ENCODE results near the gene NDUFV3. TPM values are rescaled to one million over a fixed set of nuclear protein-coding genes. Genes with fewer than 3 reads are reported as not detected.
"Not testable (repeated sequence)": the region's sequence is repeated elsewhere in the genome, so short reads cannot be mapped to it uniquely, and the experiment has no call there.

NDUFV3 gene
- total RNA-seq, 4 donors from 2014 or later: 53.6 to 79.1 (median 72.1) TPM

DNA sequence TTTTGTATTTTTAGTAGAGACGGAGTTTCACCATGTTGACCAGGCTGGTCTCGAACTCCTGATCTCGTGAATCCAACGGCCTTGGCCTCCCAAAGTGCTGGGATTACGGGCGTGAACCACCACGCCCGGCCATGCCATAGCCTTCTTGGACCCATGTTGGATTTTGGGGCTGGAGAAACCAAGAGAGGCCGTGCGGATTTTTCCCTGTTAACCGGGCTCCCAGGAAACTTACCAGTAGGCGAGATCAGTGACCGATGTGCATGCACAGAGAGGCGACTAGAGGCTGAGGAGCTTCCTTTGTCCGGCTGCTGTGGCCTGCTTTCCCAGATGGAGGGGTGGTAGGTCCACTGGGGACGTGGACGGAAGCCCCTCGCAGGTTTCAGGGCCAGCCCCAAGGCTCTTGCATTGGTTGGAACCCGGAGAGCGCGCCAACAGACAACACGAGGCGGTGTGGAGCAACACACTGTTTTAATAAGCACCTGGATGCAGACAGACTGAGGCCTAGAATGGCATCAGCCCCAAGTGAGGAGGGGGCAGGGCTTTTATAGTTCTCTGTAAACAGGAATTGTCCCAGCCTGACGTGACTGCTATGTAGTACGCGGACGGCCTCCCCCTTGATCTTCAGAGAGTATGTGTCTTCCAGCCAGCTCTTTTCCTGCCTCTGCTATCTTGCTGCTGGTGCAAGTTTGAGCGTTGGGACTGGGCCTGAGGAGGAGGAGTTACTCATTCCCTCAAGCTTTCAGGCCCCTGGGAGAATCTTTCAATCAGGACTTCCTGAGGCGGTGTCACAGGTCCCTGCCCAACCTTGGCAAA lies 32.2 kb downstream of the NDUFV3 start, which contains the start of gene ERVH48-1:
ERVH48-1 (minus strand) TSS at position 517 of the 813 bp plus-strand sequence. CDS start 6,624 bp downstream, outside the sequence.
- 67 to 87% methylated on average over 6 to 9 of the region's 29 CpGs for WGBS, 2 donors (ENCODE audit: low coverage in 1 of 2)
- Histone ChIP-seq H3K4me3 (no peak within 1 kb of the TSS), H3K4me1 (peaks cover 0 to 12% (median 0%) of the 10 kb centered on the region in 3 donors), H3K27ac (no peak within 1 kb of the TSS), H3K36me3 (no peaks in the 10 kb centered on the region), H3K9me3 (no peaks in the 10 kb centered on the region), H3K27me3 (no peaks in the 10 kb centered on the region)
- ATAC-seq: no peak
- TF ChIP-seq POLR2AphosphoS5 (IDR thresholded peaks at IDR 0.05) (no peak), POLR2A (IDR thresholded peaks at IDR 0.05) (no peak), EP300 (IDR thresholded peaks at IDR 0.05) (no peak)
- TF ChIP-seq, protein P1, sequence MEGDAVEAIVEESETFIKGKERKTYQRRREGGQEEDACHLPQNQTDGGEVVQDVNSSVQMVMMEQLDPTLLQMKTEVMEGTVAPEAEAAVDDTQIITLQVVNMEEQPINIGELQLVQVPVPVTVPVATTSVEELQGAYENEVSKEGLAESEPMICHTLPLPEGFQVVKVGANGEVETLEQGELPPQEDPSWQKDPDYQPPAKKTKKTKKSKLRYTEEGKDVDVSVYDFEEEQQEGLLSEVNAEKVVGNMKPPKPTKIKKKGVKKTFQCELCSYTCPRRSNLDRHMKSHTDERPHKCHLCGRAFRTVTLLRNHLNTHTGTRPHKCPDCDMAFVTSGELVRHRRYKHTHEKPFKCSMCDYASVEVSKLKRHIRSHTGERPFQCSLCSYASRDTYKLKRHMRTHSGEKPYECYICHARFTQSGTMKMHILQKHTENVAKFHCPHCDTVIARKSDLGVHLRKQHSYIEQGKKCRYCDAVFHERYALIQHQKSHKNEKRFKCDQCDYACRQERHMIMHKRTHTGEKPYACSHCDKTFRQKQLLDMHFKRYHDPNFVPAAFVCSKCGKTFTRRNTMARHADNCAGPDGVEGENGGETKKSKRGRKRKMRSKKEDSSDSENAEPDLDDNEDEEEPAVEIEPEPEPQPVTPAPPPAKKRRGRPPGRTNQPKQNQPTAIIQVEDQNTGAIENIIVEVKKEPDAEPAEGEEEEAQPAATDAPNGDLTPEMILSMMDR (IDR thresholded peaks at IDR 0.05): no peak

DNA sequence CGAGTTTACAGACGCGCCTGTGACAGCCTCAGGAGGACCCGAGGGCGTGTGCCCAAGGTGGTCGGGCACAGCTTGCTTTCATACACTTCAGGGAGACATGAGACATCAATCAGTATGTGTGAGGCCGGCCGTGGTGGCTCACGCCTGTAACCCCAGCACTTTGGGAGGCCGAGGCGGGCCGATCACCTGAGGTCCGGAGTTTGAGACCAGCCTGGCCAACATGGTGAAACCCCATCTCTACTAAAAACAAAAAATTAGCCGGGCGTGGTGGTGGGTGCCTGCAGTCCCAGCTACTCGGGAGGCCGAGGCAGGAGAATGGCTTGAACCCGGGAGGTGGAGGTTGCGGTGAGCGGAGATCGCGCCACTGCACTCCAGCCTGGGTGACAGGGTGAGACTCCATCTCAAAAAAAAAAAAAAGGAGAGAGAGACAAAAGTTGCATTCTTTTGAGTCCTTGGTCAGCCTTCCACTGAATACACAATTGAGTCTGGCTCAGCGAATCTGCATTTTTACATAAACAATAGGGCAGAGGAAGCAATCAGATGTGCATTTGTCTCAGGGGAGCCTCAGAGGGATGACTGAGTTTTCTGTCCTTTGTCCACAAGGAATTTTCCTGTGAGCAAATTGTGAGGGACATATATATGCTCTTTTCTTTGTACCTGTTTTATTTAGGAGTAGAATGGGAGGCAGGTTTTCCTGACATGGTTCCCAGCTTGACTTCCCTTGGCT lies 34.5 kb downstream of the NDUFV3 start:
- not testable (repeated sequence) for H3K27me3 ChIP-seq, H3K27ac ChIP-seq, H3K4me3 ChIP-seq, H3K36me3 ChIP-seq, H3K9me3 ChIP-seq, ATAC-seq
- H3K4me1 ChIP-seq: peaks cover 0 to 12% (median 0%) of the 10 kb centered on the region in 3 donors
- WGBS, 2 donors (ENCODE audit: low coverage in 1 of 2): 88 to 91% methylated on average over 6 to 12 of the region's 23 CpGs

DNA sequence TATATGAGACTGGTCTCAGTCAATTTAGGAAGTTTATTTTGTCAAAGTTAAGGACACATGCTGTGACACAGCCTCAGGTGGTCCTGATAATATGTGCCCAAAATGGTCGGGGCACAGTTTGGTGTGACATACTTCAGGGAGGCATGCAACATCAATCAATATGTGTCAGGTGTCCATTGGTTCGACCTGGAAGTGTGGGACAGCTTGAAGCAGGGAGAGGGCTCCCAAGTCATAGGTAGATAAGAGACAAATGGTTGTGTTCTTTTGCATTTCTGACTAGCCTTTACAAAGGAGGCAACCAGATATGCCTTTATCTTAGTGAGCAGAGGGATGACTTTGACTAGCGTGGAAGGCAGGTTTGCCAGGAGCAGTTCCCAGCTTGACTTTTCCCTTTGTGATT lies 36.9 kb downstream of the NDUFV3 start:
- ATAC-seq: no peak
- Histone ChIP-seq H3K4me1 (no peaks in the 10 kb centered on the region), H3K27ac (no peak overlapping the region), H3K4me3 (no peak overlapping the region), H3K36me3 (no peaks in the 10 kb centered on the region), H3K9me3 (no peaks in the 10 kb centered on the region), H3K27me3 (no peaks in the 10 kb centered on the region)
- no peak for TF ChIP-seq POLR2AphosphoS5 (IDR thresholded peaks at IDR 0.05)
- WGBS, 2 donors (ENCODE audit: low coverage in 1 of 2): 66 to 77% methylated on average over 3 of the region's 3 CpGs

DNA sequence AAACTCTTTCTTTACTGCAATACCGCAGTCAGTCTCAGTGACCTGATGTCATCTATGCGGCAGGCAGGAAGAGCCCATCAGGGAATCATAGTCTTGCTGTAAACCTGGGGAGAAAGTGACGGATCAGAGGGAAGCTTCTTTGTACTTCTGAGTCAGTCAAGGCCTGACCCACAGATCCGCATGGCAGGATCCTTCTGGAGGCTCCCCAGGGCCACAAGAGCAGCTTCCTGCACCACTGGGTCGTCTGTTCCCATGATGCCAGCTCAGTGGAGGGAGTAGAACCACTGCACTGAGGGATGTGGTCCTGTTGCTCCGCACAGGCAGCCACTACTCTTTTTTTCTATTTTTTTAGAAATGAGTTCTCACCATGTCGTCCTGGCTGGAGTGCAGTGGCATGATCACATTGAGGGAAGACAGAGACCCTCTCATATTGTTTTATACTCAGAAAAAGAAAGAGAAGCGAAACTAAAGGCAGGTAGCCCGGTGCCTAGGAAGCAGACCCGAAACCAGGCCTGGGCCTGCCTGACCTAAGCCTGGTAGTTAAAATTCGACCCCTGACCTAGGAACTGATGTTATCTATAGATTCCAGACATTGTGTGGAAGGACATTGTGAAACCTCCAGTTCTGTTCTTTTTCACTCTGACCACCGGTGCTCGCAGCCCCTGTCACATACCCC lies 38.6 kb downstream of the NDUFV3 start:
- Histone ChIP-seq H3K27ac (no peak overlapping the region), H3K27me3 (no peaks in the 10 kb centered on the region), H3K36me3 (no peaks in the 10 kb centered on the region), H3K9me3 (no peaks in the 10 kb centered on the region), H3K4me1 (no peaks in the 10 kb centered on the region), H3K4me3 (no peak overlapping the region)
- ATAC-seq: no peak
- TF ChIP-seq EP300 (IDR thresholded peaks at IDR 0.05): no peak
- TF ChIP-seq, protein P1 (IDR thresholded peaks at IDR 0.05): no peak
- WGBS, 2 donors (ENCODE audit: low coverage in 1 of 2): 82 to 85% methylated on average over 4 to 9 of the region's 13 CpGs

DNA sequence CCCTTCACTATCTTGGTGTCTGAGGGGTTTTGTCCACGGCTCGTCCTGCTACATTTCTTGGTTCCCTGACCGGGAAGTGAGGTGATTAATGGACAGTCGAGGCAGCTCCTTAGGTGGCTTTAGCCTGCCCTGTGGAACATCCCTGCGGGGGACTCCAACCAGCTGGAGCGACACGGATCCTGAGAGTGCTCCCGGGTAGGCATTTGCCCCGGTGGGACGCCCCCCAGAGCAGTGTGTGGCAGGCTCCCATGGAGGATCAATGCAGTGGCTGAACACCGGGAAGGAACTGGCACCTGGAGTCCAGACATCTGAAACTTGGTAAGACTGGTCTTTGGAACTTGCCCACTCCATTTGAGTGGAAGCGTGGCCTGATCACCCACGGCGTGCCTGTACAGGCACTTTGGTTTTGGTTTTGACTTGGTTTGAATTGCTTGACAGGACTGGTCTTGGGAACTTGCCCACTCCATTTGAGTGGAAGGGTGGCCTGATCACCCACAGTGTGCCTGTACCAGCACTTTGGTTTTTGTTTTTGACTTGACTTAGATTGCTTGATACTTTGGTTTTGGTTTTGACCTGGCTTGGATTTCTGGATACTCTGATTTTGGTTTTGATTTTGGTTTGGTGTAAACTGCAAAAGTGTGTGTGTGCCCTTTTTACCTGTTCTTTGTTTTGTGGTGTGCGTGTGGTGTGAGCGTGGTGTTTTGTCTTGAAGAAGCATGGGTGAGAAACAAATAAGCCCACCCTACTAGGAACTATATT lies 39.4 kb downstream of the NDUFV3 start:
- not testable (repeated sequence) for H3K9me3 ChIP-seq, H3K4me3 ChIP-seq, H3K4me1 ChIP-seq, H3K27me3 ChIP-seq, H3K27ac ChIP-seq, ATAC-seq, H3K36me3 ChIP-seq
- 100% methylated on average over 1 of the region's 16 CpGs; no CpG with 5 or more reads in 1 of the 2 donors for WGBS, 2 donors (ENCODE audit: low coverage in 1 of 2)

DNA sequence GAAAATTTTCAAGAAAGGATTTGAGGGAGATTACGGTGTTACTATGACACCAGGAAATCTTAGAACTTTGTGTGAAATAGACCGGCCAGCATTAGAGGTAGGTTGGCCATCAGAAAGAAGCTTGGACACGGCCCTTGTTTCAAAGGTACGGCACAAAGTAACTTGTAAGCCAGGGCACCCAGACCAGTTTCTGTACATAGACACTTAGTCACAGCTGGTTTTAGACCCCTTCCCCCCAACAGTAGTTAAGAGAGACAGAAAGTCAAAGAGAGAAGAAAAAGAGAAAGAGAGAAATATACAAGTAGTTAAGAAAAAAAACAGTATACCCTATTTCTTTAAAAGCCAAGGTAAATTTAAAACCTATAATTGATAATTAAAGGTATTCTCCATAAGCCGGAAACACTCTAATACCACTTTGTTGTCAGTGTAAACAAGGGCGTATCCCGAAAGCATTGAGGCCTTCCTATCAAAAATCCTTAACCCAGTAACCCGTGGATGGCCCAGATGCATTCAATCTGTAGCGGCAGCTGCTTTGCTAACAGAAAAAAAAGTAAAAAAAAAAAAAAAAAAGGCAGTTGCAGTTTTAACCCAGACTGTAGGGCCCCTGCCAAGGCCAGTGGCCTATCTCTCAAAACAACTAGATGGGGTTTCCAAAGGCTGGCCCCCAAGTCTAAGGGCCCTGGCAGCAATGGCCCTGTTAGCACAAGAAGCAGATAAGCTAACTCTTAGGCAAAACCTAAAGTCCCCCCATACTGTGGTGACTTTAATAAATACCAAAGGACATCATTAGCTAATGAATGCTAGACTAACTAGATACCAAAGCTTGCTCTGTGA lies 40.2 kb downstream of the NDUFV3 start:
- H3K27me3 ChIP-seq, H3K9me3 ChIP-seq, ATAC-seq, H3K4me3 ChIP-seq, H3K4me1 ChIP-seq, H3K36me3 ChIP-seq, H3K27ac ChIP-seq: not testable (repeated sequence)
- 54 to 62% methylated on average over 5 to 7 of the region's 9 CpGs for WGBS, 2 donors (ENCODE audit: low coverage in 1 of 2)

DNA sequence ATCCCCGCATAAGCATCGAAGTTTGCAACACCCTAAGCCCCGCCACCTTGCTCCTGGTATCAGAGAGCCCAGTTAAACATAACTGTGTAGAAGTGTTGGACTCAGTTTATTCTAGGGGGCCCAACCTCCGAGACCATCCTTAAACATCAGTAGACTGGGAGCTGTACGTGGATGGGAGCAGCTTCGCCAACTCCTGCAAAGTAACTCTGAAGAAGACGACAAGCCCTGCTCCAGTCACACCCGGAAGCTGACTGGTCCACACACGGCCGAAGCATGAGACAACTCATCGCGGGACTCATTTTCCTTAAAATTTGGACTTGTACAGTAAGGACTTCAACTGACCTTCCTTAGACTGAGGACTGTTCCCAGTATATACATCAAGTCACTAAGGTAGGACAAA lies 40.9 kb downstream of the NDUFV3 start:
- not testable (repeated sequence) for H3K36me3 ChIP-seq, H3K27me3 ChIP-seq, H3K4me1 ChIP-seq, H3K4me3 ChIP-seq, H3K9me3 ChIP-seq, ATAC-seq, H3K27ac ChIP-seq
- 93% methylated on average over 3 of the region's 12 CpGs; no CpG with 5 or more reads in 1 of the 2 donors for WGBS, 2 donors (ENCODE audit: low coverage in 1 of 2)

DNA sequence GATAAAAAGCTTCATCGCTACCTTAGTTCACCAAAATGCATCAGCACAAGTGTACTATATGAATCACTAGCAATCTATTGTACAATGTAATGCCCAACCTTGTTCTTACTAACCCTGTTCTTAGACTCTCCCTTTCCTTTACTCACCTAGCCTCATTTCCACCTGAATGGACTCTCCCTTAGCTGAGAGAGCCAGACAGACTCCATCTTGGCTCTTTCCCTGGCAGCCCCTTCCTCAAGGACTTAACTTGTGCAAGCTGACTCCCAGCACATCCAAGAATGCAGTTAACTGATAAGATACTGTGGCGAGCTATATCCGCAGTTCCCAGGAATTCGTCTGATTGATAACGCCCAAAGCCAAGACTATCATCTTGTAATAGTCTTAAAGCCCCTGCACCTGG lies 43.3 kb downstream of the NDUFV3 start:
- H3K4me3 ChIP-seq: not testable (repeated sequence)

More for the DNA sequence above, 43.3 kb downstream of the NDUFV3 start:
- not testable (repeated sequence) for H3K27me3 ChIP-seq, H3K9me3 ChIP-seq, H3K36me3 ChIP-seq, ATAC-seq, H3K27ac ChIP-seq
- peaks cover 0 to 15% (median 3%) of the 10 kb centered on the region in 3 donors for H3K4me1 ChIP-seq
- WGBS, 2 donors (ENCODE audit: low coverage in 1 of 2): 85 to 100% methylated on average over 1 to 5 of the region's 5 CpGs

Measured in gastroesophageal sphincter (tissue), 4 donors.